Measurements from ENCODE around the gene STRADA. TPM values are rescaled to one million over a fixed set of nuclear protein-coding genes. Genes with fewer than 3 reads are reported as not detected.

STRADA gene
- 21.0 and 23.1 TPM in 2 replicates for total RNA-seq

GRCh38 chr17:63741408-63742173 is at the start of gene STRADA:
TSS of gene STRADA (minus strand) at chr17:63741799. CDS start at chr17:63728369, 13,430 bp downstream.

DNA sequence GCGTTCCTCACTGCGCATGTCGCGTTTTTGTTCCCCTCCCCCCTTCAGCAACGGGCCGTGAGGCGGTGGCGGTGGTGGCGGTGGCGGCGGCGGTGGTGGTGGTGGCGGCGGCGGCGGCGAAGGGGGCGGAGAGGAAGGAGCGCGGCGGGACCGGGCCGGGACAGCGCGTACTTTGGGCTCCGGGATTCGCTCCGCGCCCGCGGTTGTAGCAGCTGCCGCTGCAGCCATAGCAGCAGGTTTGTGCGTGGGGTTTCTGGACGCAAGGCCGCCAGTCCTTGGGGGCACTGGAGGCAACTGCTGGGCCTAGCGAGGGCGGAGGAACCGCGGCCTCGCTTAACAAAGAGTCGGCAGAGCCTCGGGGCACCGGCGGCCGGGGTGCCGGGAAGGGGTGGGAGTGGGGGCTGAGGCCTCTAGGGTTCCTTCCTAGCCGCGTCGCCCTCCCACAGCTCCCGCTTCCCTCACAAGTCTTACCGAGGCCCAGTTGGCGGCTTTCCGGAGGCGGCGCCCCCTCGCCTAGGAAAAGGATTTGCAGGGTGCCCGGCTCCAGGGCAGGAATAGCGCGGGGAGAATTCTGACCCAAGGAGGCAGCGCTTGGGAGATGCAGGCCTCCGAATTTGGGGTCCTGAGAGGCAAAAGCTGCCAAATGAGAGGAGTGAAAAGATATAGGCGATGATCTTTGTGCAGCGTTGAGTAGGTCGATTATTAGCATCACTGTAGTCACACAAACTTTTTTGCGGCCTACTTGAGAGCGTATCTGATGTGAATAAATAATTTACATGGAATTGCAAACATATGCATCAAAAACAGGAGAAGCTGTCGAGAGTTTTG is 32.8 kb upstream of the STRADA start, which contains the start of gene DDX42:
Gene DDX42, plus strand, starts transcription at position 30 of the 828 bp plus-strand sequence. CDS start 12,880 bp downstream, outside the sequence.

DNA sequence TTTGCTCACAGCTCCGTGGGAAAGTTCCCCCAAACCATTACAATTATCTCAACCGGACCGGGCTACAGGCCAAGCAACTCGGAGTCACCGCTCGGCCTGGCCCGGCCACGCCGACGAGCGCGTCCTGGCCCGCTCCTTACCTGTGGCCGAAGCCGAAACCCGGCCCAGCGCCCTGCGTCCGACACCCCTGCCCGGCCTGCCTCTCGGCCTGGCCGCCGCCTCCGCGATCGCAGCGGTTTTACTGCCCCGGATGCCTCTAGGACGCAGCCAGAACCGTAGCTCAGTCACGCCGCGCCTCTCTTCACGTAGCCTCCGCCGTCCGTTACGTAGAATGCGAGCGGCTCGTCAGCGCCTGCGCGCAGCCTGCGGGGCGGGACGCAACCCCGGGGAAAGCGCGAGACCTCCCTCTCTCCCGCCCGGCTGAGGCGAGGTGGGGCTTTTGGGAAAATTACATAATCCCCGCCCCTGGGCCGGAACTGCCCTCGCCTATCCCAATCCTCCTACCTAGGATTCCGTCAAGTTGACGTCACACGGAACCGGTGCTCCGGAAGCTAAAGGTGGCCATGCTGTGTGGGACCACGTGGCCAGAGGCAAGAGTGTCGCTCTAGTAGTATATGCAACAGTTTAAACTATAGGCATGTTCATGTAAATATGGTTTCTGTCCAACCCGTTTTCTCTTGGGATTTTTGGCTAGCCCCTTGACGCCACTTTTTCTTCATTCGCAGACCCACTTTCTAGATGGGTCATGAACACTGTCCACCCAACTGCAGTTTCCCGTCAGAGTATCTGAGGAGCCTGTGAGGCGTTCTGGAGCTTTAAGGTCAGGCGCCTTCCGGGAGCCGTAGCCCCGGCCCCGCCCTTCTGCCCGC is 31.9 kb upstream of the STRADA start, which contains the start of gene CCDC47:
Gene CCDC47, minus strand, starts transcription at position 326 of the 869 bp plus-strand sequence. CDS start 7,422 bp downstream, outside the sequence.

GRCh38 chr17:63699638-63700527 is 41.7 kb downstream of the STRADA start, which contains the start of gene LIMD2:
TSS of gene LIMD2 (minus strand) at chr17:63700125. CDS start at chr17:63699298, 827 bp downstream.

Other genes with a start within 250 kb of the STRADA start
- gene KCNH6, start 218.4 kb downstream of the STRADA start, total RNA-seq: 0.13 TPM in 1 of 2 replicates, not detected in the other
- gene DCAF7, start 191.3 kb downstream of the STRADA start, total RNA-seq: 41.3 and 43.4 TPM in 2 replicates
- gene TACO1, start 140.9 kb downstream of the STRADA start, total RNA-seq: 26.3 and 31.8 TPM in 2 replicates
- gene MAP3K3, start 119.4 kb downstream of the STRADA start, total RNA-seq: 48.4 and 57.5 TPM in 2 replicates
- 30.8 and 53.5 TPM in 2 replicates for gene LIMD2, start 41.7 kb downstream of the STRADA start, total RNA-seq
- gene CCDC47, start 31.8 kb upstream of the STRADA start, total RNA-seq: 33.8 and 35.8 TPM in 2 replicates
- gene DDX42, start 32.4 kb upstream of the STRADA start, total RNA-seq: 33.0 and 35.4 TPM in 2 replicates
- gene PSMC5, start 85.6 kb upstream of the STRADA start, total RNA-seq: 80.3 and 89.9 TPM in 2 replicates
- 44.4 and 57.3 TPM in 2 replicates for gene FTSJ3, start 85.9 kb upstream of the STRADA start, total RNA-seq
- 72.2 and 84.7 TPM in 2 replicates for gene SMARCD2, start 100.9 kb upstream of the STRADA start, total RNA-seq
- gene CSH2, start 131.9 kb upstream of the STRADA start, total RNA-seq: not detected in 2 replicates
- gene GH2, start 140.1 kb upstream of the STRADA start, total RNA-seq: not detected in 2 replicates
- gene CSH1, start 154.8 kb upstream of the STRADA start, total RNA-seq: not detected in 2 replicates
- gene CSHL1, start 169.5 kb upstream of the STRADA start, total RNA-seq: not detected in 2 replicates
- not detected in 2 replicates for gene GH1, start 177.0 kb upstream of the STRADA start, total RNA-seq
- 2.9 and 4.5 TPM in 2 replicates for gene CD79B, start 190.5 kb upstream of the STRADA start, total RNA-seq
- 0.34 TPM in 1 of 2 replicates, not detected in the other for gene SCN4A, start 231.1 kb upstream of the STRADA start, total RNA-seq

All from mammary microvascular endothelial cell (primary cell).